ENCODE measurements around the gene KRT32.
A peak's percentile ranks its signal among the peaks of the same experiment; 100 is the strongest.

KRT32 gene

DNA sequence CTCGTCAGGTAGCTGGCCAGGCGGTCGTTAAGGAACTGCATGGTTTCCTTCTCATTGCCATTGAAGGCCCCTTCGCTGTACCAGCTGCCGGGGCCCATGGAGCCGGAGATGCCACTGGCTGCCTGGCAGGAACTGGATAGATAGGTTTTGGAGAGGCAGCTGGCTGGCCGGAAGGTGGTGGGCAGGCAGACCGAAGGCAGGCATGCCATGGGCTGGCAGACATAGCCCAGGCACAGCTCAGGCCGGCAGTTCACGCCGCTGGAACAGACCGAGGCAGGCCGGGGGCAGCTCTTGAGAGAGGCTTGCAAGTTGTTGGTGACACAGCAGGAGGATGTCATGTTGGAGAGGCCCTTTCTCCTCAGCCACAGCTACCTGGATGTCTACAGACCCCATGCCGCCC, at the start of gene KRT32:
Gene KRT32 (minus strand): TSS at position 399 of the 400 bp plus-strand sequence. CDS start 61 bp downstream, at position 338.
- no peak for DNase-seq (ENCODE audit: extremely low read depth in 1 of 2, low read depth in 1 of 2)

DNA sequence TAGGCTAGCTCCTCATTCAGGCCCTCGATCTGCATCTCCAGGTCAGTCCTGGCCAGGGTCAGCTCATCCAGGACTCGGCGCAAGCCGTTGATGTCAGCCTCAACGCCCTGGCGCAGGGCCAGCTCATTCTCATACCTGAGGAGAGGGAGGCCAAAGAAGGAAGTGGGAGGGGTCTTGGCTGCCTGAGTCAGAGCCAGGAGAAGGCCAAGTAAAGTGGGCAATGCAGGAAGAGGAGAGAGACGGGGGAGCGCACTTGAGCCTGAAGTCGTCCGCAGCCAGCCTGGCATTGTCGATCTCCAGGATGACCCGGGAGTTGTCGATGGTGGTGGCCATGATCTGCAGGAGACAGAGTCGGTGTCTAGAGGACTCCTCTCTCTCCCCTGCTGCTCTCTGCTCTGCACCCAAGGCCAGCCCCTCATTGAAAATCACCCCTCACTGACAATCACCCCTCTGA, 49.7 kb upstream of the KRT32 start:
- DNase-seq (ENCODE audit: extremely low read depth in 1 of 2, low read depth in 1 of 2), result no peak

DNA sequence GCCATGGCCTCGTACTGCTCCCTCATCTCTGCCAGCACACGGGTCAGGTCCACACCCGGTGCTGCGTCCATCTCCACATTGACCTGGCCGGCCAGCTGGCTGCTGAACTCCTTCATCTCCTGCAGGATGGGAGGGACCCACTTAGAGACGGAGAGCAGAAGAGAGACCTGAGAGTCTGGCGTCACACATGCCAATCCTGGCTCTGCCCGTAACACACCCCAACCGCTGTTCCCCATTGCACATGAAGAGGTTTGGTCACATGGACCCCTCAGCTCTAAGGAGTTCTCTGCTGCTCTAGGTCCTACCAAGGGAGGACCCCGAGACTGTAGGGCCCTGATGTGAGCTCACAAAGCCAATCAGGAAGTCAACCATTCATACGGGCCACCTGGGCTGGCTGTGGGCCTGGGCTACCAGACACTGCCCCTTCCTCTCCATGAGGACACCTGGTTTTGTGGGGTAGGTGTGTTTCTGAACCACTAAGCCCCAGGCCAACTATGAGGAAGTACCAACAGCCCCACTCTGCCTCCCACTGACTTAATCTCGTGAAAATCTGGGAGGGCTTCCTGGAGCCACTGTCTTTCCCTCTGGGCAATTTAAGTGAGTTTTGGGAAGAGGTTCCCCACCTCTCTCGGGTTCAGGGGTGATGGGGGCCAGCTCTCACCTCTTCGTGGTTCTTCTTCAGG, 49.1 kb upstream of the KRT32 start:
- no peak for DNase-seq (ENCODE audit: extremely low read depth in 1 of 2, low read depth in 1 of 2)

DNA sequence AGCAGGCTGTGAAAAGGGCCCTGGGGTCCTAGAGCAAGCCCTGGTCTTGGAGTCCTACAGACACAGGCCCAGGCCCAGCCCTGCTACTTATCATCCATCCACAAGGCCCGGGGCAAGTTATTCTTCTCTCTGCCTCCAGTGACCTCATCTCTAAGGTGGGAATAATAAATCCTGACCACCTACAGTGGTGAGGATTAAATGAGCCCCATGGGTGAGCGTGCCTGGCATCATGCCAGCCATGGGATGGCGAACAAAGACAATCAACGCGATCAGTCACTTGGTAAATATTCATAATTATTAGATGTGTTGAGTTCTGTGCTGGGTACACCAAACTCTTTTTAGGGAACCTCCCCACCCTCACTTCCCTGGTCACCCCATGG, 46.0 kb upstream of the KRT32 start:
- DNase-seq (ENCODE audit: extremely low read depth in 1 of 2, low read depth in 1 of 2), result no peak

DNA sequence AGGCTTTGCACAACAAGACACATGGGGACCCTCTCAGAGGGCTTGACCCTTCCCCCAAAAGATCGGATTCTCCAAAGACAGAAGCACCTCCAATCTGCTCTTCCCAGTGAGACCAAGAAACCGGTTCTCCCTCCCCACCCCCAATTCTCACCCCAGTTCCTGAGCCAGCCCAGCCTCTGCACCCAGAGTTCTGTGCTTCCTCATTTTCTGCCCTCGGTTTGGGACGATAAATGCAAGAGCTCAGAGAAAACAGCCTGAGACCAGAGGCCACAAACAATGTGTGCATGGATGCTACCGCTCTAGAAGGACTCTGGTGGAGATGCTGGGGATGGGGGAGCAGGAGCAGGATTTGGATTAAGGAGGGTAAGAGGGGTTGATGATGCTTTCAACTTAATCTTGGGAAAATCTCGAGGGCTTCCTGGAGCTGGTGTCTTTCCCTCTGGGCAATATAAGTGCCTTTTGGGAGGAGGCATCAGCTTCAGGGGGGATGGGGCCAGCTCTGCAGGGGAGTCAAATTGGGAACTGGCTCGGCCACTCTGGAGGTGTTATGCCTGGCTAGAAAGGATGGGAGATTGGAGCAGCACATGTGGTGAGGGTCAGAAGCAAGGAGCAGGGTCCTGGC, 45.5 kb upstream of the KRT32 start:
- no peak for DNase-seq (ENCODE audit: extremely low read depth in 1 of 2, low read depth in 1 of 2)

DNA sequence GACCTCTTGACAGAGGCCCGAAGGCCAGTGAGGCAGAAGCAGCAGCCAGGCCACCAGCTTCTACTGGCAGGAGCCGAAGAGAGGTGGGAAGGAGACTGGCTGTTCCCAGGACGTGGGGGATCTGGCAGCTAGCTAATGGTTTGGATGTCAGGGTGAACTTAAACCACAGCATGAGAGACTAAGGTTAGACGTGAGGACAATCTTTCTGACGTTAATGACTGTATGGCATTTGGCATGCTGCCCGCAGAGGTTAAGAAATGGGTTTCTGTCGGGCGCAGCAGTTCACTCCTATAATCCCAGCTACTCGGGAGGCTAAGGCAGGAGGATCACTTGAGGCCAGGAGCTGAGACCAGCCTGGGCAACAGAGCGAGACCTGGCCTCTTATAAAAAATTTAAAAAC, 44.5 kb upstream of the KRT32 start:
- no peak for DNase-seq (ENCODE audit: extremely low read depth in 1 of 2, low read depth in 1 of 2)

DNA sequence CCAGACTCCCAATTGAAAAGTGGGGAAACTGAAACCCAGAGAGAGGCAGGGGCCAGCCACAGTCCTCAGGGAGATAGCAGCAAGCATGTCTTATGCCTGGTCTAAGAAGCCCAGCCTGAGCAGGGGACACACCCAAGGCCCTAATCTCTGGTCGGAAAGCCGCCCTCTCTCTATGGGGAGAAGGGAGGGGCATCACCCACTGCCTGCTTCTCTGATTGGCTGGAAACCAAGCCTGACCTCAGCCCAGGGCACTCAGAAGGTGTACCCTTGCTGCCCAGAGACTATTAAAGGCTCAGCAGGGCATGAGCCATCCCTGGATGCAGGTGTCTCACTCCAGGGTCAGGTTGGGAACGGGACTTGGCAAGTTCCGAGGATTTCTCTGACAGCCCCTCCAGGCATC, 43.9 kb upstream of the KRT32 start:
- DNase-seq (ENCODE audit: extremely low read depth in 1 of 2, low read depth in 1 of 2), result no peak

DNA sequence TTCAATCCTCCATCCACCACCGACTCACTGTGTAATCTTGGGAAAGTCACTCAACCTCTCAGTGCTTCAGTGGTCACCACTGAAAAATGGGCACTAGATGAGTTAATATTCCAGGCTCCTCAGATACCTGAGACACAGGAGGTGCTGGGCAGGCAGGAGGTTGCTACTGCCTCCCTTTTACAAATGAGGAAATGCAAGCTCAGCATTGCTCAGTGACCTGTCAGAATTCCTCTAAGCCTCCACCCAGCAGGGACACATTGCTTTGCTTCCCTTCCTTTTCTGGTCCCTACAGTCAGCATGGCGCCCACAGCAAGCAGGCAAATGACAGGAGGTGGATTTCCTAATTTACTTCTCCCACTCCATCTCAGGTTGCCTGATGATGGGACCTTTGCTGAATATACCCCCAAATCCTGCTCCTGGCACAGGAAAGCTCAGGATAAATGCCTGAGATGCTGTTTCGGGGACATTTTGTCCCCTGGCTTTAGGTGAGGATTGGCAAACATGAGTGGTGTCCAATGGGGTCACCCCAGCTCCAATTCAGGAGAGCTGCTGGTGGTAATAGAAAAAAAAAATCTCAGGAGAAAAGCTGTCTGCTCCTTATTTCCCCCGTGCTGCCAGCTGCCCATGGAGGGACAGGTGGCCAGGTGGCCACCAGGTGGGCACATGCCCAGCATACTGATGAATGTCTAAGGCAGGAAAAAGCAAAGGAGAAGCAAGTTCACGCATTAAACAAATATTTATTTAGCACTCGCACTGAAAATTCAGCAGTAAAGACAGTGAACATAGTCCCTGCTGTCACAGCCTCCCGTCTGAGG, 43.3 kb upstream of the KRT32 start:
- DNase-seq (ENCODE audit: extremely low read depth in 1 of 2, low read depth in 1 of 2), result no peak

DNA sequence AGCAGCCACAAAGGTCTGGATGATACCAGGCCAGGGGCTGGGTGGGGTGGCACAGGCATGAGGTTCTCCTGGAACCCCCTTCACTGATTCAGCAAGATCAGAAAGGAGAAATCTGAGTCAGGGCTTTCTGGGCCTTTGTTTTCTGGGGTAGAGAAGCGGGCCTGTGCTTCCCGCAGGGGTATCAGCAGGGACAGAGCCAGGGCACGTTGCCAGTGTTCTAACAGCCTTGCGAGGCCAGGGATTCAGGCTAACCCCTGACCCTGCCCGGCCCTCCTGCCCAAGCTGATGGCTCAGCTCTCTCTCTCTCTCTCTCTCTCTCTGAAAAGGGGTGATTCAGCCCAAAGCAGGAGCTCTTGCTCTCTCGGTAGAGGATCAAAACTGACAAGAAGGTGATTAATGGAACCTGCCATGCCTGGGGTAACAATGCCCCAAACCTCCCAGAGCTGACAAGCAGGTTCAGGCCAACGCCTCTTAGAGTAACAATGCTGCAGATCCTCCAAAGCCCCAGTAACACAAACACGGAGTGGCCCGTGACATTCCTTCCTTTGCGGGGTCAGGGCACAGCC, 40.2 kb upstream of the KRT32 start:
- no peak for DNase-seq (ENCODE audit: extremely low read depth in 1 of 2, low read depth in 1 of 2)

DNA sequence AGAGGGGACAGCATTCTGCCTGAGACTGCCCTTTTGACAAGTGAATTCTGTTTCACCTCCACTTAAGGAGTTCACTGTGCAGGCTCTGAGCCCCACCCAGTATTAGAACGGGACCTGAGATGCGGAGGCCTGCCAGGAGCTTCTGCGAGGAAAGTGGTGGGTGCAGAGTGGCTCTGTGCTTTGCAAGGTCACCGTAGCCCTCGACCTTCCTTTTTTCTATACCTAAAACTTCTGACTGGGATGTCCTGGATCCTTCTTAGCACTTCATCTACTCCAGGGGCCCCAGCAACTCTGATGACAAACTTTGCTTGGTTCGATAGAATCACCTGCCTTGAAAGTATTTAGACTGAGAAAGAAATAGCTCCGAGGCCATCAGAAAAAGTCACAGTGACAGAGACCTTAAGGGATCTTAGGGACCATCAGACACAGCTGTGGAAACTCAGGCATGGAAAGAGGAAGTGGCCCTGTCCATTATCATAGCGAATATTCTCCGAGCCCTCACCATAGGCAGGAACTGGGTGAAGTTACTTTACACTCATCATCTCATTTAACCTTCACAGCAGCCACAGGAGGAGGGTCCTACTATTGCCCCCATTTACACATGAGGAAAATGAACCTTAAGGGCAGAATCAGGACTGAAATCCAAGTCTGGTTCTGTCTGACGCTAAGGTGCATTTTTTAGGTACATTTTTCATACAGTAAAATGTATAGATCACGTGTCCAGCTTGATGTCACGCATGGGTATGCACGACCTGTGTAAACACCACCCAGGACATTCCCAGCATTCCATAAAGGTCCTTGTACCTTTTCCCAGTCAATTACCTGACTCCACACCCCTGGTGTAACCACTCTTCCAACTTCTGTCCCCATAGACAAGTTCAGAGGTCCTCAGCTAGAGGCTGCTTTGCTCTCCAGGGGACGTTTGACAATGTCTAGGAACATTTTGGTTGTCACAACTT, 38.9 kb upstream of the KRT32 start:
- no peak for DNase-seq (ENCODE audit: extremely low read depth in 1 of 2, low read depth in 1 of 2)

DNA sequence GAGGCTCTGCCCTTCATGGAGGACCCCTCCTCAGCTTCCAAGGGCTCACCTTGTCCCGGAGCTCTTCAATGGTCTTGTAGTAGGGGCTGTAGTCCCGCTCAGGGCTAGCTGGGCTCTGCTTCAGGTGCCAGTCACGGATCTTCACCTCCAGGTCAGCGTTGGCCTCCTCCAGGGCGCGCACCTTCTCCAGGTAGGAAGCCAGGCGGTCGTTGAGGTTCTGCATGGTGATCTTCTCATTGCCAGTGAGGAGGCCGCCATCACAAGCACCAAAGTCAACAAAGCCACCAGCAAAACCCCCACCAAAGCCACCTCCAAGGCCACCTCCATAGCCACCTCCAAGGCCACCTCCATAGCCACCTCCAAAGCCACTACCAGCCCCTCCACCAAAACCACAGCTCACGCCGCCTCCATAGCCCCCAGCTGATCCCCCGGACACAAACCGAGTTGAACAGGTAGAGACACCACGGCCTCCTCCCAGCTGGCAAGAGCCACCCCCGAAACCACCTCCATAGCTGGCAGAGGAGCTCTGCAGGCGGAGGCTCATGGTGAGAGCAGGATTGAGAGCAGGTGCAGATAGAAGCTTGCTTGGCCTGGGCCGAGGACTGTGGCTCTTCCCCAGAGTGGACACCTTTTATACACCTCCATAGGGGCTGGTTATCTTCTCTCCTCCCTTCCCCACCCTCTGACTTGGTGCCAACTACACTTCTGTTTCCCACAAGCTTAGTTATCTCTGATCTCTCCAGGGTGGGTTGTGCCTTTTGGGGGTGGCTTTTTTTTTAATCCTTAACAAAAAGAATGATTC, 38.0 kb upstream of the KRT32 start, which contains the start of gene KRT13:
Gene KRT13 (minus strand): TSS at position 606 of the 802 bp plus-strand sequence. CDS start 62 bp downstream, at position 544.
- DNase-seq (ENCODE audit: extremely low read depth in 1 of 2, low read depth in 1 of 2), result no peak

DNA sequence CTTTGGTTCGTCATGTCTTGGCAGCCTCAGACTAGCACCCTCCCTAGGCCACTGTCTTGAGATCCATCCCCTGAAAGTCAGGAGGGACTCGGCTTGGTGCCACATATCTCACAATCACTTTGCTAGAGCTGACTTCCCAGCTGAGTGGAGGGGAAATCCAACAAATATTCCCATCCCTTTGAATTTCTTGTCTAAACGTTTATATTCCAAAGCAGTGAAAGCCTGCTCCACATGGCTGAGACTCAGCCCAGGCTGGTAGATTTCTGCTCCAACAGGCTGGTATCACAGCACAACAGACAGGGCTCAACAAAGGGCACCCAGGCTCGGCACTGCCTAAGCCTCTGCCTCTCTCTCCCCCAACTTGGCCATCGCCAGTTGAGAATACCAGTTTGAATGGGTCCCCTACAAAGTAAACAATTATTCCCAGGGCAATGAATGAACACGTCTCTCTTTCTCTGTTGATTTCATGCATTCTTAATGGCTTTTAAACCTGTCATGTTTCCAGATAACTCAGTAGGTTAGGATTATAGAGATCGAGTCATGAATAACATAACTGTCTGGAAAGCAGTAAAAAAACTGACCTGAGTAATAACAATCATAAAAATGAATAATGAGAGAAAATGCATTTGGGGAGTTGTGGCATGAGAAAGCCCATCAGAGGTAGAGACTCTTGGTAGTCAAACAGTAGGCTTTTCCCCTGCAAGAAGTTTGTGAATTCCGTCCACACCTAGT, 37.2 kb upstream of the KRT32 start:
- no peak for DNase-seq (ENCODE audit: extremely low read depth in 1 of 2, low read depth in 1 of 2)

DNA sequence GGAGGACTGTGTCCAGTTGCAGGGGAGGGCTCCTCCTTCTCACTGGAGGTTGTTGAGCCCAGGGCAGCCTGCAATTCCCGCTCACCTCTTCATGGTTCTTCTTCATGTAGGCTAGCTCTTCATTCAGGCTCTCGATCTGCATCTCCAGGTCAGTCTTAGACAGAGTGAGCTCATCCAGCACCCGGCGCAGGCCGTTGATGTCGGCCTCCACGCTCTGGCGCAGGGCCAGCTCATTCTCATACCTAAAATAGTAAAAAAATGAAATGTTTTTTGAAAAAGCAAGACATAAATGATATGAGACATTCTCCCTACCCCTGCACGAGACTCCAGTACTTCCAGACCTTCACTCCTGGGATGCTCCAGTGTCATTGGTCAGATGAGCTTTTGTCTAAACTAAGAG, 36.0 kb upstream of the KRT32 start:
- DNase-seq (ENCODE audit: extremely low read depth in 1 of 2, low read depth in 1 of 2), result no peak

DNA sequence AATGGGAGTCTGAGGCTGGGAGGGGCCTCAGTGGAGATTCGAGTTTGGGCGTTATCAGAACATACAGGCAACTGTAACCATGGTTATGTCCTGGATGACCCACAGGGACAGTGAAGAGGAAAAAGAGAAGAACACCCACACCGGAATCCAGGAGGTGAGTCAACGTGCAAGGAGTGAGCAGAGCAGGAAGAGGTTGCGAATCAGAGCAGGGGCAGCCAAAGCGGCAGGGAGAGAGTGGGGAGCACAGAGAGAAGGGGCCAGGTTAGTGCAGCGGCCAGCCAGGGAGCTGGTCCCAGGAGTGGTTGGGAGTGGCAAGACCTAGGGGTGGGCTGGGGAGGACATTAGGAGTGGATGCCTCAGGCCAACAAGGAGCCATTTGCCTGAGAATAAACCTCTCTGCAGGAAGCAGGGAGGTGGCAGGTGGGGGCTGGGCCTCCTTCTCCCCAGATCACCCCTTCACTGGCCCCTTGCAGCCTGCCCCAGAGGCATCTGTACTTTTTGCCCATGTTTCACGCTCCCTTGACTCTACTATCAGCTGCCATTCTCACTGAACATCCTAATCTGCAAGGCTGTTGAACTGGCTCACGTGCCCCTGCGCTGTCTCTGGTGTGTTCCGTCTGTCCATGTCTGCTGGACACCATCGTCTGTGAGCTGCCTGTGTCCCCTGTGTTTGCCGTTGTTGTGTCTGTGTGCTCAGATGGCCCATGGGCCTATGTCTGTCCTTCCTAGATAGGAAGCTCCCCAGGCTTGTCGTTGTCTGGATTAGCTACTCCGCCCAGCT, 33.1 kb upstream of the KRT32 start:
- no peak for DNase-seq (ENCODE audit: extremely low read depth in 1 of 2, low read depth in 1 of 2)

DNA sequence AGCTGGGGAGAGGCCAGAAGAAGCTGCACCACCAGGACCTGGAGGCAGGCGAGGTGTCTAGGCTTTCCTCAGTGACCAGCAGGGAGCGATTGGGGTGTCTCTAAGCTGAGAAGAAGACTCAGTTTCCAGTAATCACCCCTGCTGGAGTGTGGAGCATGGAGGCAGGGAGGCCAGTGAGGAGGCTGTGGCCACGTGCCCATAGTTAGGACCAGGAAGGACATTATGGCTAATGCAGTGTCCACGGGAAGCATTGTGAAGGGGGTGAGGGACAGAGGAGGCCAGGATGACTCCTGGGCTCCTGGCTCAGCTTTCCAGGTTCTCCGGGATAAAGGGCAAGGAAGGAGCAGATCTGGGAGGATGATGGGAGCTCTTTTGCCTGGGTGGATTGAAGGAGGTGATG, 32.5 kb upstream of the KRT32 start:
- no peak for DNase-seq (ENCODE audit: extremely low read depth in 1 of 2, low read depth in 1 of 2)

DNA sequence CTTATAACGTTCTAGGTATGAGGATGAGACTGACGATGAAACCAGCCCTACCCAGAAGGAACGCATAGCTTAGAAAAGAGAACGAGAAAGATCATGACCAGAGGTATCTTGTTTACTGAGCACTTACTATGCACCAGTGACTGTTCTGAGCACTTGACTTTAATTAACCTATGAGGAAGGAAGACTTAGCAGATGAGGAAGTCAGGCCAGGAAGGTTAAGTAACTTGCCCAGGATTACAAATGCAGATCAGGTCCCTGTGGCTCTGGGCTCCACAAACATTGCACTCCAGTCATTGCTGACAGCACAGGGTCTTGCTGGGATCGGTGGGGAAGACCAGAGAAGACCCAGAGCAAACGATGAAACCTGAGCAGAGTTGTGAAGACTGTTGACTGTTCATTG, 31.1 kb upstream of the KRT32 start:
- no peak for DNase-seq (ENCODE audit: extremely low read depth in 1 of 2, low read depth in 1 of 2)

DNA sequence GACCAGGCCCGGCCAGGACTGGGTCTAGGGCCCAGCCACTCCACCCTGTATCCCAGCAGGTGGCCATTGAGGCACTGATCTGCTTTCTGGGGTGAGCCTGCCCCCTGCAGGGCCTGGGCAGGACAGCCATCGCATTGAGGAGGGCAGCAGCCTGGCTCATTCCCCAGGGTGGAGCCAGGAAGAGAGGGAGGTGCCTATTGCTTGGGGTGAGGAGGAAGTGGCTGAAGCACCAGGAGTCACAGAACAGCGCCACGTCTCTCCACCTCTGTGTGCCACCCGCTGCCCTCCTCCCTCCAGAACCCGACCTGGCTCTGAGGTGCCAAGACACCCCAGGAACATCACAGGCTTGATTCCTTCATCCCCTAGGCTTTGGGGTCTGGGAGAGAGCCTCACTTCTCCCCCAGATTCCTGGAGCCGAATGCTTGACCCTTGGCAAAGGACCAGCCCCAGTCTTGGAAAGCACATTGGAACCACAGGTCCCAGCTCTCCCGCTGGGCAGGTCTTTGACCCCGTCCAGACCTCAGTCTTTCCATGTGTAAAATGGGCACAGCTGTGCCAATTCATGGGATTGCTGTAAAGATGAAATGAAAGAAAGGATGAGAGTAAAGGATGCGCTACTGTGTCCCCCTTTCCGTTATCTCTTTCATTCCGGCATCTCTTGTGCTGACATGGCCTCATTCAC, 29.8 kb upstream of the KRT32 start:
- DNase-seq (ENCODE audit: extremely low read depth in 1 of 2, low read depth in 1 of 2), result peak; percentile 62 to 70

DNA sequence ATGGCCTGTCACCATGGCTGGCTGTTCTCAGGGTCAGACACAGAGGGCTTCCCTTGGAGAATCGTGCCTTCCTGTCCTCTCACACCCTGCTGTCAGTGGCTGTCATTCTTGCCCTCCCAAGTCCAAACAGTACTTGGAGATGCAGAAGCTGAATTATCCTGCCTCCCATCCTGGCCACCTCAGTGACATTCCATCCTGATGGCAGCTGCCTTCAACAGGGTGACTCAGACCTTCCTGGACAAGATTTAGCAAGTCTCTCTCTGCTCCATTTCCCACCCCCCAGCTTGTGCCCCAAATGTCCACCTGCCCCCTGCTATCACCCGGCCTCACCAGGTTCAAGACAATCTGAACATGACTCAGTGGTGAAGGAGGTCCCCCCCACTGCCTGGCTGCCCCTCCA, 27.3 kb upstream of the KRT32 start:
- no peak for DNase-seq (ENCODE audit: extremely low read depth in 1 of 2, low read depth in 1 of 2)
